B cell (primary cell): Measurements from ENCODE around the gene CS.

Experiments used
- EZH2 ChIP-seq: IDR thresholded peaks from 2 replicates; pipeline ENCODE4 v1.6.1; 2012; ENCODE audit warnings: borderline replicate concordance, low read depth, mild to moderate bottlenecking, moderate library complexity, low read length; ENCODE audit not compliant: insufficient read depth, poor library complexity, severe bottlenecking
- TF ChIP-seq, protein P1 (sequence below): fragments of 200-600 bp; IDR thresholded peaks from one replicate; pipeline ENCODE4 v1.8.0; 2022; ENCODE audit warnings: antibody characterized with exemption, mild to moderate bottlenecking

GRCh38 chr12:56308714-56309113 lies 8.6 kb upstream of the CS start:
- TF ChIP-seq, protein P1, sequence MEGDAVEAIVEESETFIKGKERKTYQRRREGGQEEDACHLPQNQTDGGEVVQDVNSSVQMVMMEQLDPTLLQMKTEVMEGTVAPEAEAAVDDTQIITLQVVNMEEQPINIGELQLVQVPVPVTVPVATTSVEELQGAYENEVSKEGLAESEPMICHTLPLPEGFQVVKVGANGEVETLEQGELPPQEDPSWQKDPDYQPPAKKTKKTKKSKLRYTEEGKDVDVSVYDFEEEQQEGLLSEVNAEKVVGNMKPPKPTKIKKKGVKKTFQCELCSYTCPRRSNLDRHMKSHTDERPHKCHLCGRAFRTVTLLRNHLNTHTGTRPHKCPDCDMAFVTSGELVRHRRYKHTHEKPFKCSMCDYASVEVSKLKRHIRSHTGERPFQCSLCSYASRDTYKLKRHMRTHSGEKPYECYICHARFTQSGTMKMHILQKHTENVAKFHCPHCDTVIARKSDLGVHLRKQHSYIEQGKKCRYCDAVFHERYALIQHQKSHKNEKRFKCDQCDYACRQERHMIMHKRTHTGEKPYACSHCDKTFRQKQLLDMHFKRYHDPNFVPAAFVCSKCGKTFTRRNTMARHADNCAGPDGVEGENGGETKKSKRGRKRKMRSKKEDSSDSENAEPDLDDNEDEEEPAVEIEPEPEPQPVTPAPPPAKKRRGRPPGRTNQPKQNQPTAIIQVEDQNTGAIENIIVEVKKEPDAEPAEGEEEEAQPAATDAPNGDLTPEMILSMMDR = no peak
- no peak for TF ChIP-seq EZH2
